ENCODE measurements around the gene CRYBA1. TPM values are rescaled to one million over a fixed set of nuclear protein-coding genes. Genes with fewer than 3 reads are reported as not detected.

CRYBA1 gene
- total RNA-seq, 1 donor from 2014 or later: not detected

Other genes with a start within 250 kb of the CRYBA1 start
- gene SEZ6, start 240.8 kb upstream of the CRYBA1 start, total RNA-seq: not detected
- 1.1 TPM for gene PIPOX, start 203.7 kb upstream of the CRYBA1 start, total RNA-seq
- gene MYO18A, start 66.5 kb upstream of the CRYBA1 start, total RNA-seq: 373 TPM
- 42.3 TPM for gene NUFIP2, start 47.3 kb downstream of the CRYBA1 start, total RNA-seq
- gene TAOK1, start 143.5 kb downstream of the CRYBA1 start, total RNA-seq: 45.1 TPM